ENCODE measurements around the gene MAP2K3.
"Not testable (repeated sequence)": the region's sequence is repeated elsewhere in the genome, so short reads cannot be mapped to it uniquely, and the experiment has no call there.

- TF ChIP-seq, protein P1, sequence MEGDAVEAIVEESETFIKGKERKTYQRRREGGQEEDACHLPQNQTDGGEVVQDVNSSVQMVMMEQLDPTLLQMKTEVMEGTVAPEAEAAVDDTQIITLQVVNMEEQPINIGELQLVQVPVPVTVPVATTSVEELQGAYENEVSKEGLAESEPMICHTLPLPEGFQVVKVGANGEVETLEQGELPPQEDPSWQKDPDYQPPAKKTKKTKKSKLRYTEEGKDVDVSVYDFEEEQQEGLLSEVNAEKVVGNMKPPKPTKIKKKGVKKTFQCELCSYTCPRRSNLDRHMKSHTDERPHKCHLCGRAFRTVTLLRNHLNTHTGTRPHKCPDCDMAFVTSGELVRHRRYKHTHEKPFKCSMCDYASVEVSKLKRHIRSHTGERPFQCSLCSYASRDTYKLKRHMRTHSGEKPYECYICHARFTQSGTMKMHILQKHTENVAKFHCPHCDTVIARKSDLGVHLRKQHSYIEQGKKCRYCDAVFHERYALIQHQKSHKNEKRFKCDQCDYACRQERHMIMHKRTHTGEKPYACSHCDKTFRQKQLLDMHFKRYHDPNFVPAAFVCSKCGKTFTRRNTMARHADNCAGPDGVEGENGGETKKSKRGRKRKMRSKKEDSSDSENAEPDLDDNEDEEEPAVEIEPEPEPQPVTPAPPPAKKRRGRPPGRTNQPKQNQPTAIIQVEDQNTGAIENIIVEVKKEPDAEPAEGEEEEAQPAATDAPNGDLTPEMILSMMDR (IDR thresholded peaks at IDR 0.05), result not testable (repeated sequence)
- not testable (repeated sequence) for TF ChIP-seq POLR2A (IDR thresholded peaks at IDR 0.05)
Observed at GRCh38 chr17:21318856-21319255, 34.3 kb downstream of the MAP2K3 start.
